A673 (cell line): ENCODE results near the gene RAB7B.

Experiments used
- CTCF ChIP-seq: fragments of 300-800, 200-600 bp; sonication (generic); conservative IDR thresholded peaks from 2 replicates; pipeline ENCODE4 v1.5.1; 2017; ENCODE audit warnings: low read depth, mild to moderate bottlenecking, antibody characterized with exemption, low read length, moderate library complexity, mixed read lengths
- EZH2 ChIP-seq: fragments of 200-600 bp; sonication (generic); IDR thresholded peaks from 2 replicates; pipeline ENCODE4 v1.6.1; 2017; ENCODE audit warnings: borderline replicate concordance, low read depth, mild to moderate bottlenecking, mixed read lengths, antibody characterized with exemption, low read length; ENCODE audit not compliant: poor library complexity, severe bottlenecking

GRCh38 chr1:205949753-205950152 lies 53.4 kb downstream of the RAB7B start:
- TF ChIP-seq EZH2 (no peak), CTCF (no peak)
